ENCODE results near the gene PCYT1A. TPM values are rescaled to one million over a fixed set of nuclear protein-coding genes. Genes with fewer than 3 reads are reported as not detected.

PCYT1A gene
- total and polyA plus RNA-seq, 2 of the 13 experiments (the other 11 are each of a cell fraction or from before 2014, with no cell fraction given), result 26.4 to 45.3 TPM

GRCh38 chr3:196287440-196288140 lies at the start of gene PCYT1A (continued):
- TF ChIP-seq GLMP (CRISPR knock-in tag; IDR thresholded peaks at IDR 0.05; ENCODE audit: borderline replicate concordance), result no peak; the same call in 1 of the 2 replicates
- TF ChIP-seq ZNF639 (CRISPR knock-in tag; conservative IDR thresholded peaks at IDR 0.05), result peak; percentile 80; the same call in 1 of the 2 replicates
- TF ChIP-seq NFE2L2 (IDR thresholded peaks at IDR 0.05; ENCODE audit: low read length), result peak; percentile 50; the same call in 1 of the 2 replicates
- no peak for TF ChIP-seq FOXM1 (CRISPR knock-in tag; IDR thresholded peaks at IDR 0.05)
- TF ChIP-seq ARID4A (CRISPR knock-in tag; IDR thresholded peaks at IDR 0.05; ENCODE audit: borderline replicate concordance), result peak; percentile 95
- TF ChIP-seq CSRNP1 (CRISPR knock-in tag; IDR thresholded peaks at IDR 0.05), result peak; percentile 88; the same call in 1 of the 2 replicates
- TF ChIP-seq ZC3H4 (CRISPR knock-in tag; IDR thresholded peaks at IDR 0.05; ENCODE audit: borderline replicate concordance), result no peak
- TF ChIP-seq ZNF296 (CRISPR knock-in tag; conservative IDR thresholded peaks at IDR 0.05), result no peak
- no peak for TF ChIP-seq DDIT3 (CRISPR knock-in tag; IDR thresholded peaks at IDR 0.05)
- TF ChIP-seq HMG20A (CRISPR knock-in tag; IDR thresholded peaks at IDR 0.05; ENCODE audit: borderline replicate concordance), result peak; percentile 31; the same call in 1 of the 2 replicates
- TF ChIP-seq MYC (CRISPR knock-in tag; IDR thresholded peaks at IDR 0.05; ENCODE audit: borderline replicate concordance), result peak; percentile 87
- no peak for TF ChIP-seq TBP (CRISPR knock-in tag; IDR thresholded peaks at IDR 0.05)
- TF ChIP-seq ZNF839 (CRISPR knock-in tag; IDR thresholded peaks at IDR 0.05; ENCODE audit: borderline replicate concordance), result peak; percentile 54; the same call in 1 of the 2 replicates
- no peak; the same call in 1 of the 2 replicates for TF ChIP-seq NR0B2 (CRISPR knock-in tag; IDR thresholded peaks at IDR 0.05)
- 0 out of 2 replicates have a peak, but pooled peaks have one; percentile 30 for TF ChIP-seq ZFP1 (CRISPR knock-in tag; IDR thresholded peaks at IDR 0.05)
- peak; percentile 55; the same call in 1 of the 2 replicates for TF ChIP-seq ZNF101 (CRISPR knock-in tag; IDR thresholded peaks at IDR 0.05; ENCODE audit: borderline replicate concordance, low read depth)
- TF ChIP-seq SUZ12 (IDR thresholded peaks at IDR 0.05; ENCODE audit: low read depth, low read length), result no peak
- TF ChIP-seq ZBTB37 (CRISPR knock-in tag; IDR thresholded peaks at IDR 0.05), result no peak
